ENCODE measurements around the gene CTR9. TPM values are rescaled to one million over a fixed set of nuclear protein-coding genes. Genes with fewer than 3 reads are reported as not detected.

Gene CTR9
- total and polyA plus RNA-seq, 2 of the 8 experiments (the other 6 are each of a cell fraction or from before 2014, with no cell fraction given) = 6.1 to 37.7 TPM

DNA sequence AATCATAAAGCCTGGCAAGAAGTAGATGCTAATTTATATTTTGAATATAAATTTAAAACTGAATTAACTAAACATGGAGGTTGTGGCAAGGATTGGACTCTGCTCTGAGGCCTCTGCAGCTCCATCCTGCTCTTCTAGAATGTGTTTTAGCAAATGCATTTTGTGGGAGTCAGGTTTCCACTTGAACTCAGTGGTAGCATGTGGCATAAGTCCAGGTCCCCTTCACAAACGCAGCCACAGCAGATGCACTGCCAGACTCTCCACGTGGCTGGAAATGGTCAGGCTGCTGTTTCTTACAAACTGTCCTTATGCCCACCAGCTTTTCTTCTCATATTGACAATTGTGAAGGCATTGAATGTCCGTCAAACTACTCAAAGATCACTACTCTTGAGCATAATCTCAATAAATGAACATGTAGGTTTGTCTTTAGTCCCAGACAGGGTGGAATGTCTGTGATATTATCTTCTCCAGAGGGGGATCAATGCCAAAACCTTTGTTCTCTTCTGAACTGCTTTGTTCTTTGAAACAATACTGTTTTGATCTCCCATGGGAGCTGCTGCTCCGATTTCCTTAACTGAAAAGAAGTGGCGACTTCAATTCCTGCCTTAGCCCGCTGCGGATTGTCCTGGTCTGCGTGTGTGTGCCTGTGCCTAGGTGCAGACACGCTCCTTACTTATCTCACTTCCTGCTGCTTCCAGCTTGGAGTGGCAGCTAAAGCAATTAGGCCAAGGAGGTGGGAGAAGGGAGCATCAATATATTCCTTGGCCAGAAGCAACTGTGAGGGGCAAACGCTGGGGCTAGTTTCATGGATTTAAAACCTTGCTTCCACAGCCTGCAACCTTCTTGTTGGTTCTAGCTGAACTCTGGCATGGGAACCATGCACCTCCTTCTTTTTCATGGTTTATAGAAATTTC lies 33.4 kb downstream of the CTR9 start (continued):
- TF ChIP-seq, protein P1, sequence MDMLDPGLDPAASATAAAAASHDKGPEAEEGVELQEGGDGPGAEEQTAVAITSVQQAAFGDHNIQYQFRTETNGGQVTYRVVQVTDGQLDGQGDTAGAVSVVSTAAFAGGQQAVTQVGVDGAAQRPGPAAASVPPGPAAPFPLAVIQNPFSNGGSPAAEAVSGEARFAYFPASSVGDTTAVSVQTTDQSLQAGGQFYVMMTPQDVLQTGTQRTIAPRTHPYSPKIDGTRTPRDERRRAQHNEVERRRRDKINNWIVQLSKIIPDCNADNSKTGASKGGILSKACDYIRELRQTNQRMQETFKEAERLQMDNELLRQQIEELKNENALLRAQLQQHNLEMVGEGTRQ (IDR thresholded peaks at IDR 0.05; ENCODE audit: low read length) = no peak
- TF ChIP-seq, protein P2, sequence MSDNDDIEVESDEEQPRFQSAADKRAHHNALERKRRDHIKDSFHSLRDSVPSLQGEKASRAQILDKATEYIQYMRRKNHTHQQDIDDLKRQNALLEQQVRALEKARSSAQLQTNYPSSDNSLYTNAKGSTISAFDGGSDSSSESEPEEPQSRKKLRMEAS (IDR thresholded peaks at IDR 0.05) = no peak
- TF ChIP-seq CBX8 (IDR thresholded peaks at IDR 0.05; ENCODE audit: borderline replicate concordance, low read depth, low read length) (no peak), TCF12 (IDR thresholded peaks at IDR 0.05; ENCODE audit: low read depth, low read length) (no peak), CBX5 (IDR thresholded peaks at IDR 0.05; ENCODE audit: low read depth, low read length) (no peak), RNF2 (IDR thresholded peaks at IDR 0.05; ENCODE audit: borderline replicate concordance, low read depth, low read length, missing control alignments, poor library complexity, severe bottlenecking) (no peak), SAP30 (IDR thresholded peaks at IDR 0.05; ENCODE audit: insufficient read depth, insufficient replicate concordance, low read length) (no peak)

All from H1 (cell line).